H1 (cell line): Measurements from ENCODE around the gene ZNF385D. TPM values are rescaled to one million over a fixed set of nuclear protein-coding genes. Genes with fewer than 3 reads are reported as not detected.

ENCODE experiments used
- CTCF ChIA-PET: fragments of 300-600 bp; sonication (Branson Sonifier 250); formaldehyde crosslinking; loops from one replicate; lab custom pipeline; 2021; ENCODE audit not compliant: partially characterized antibody; lab: Charles Lee
- POLR2A ChIA-PET: fragments of 300-600 bp; sonication (Branson Sonifier 250); formaldehyde crosslinking; loops from one replicate; lab custom pipeline; 2021; ENCODE audit warnings: inconsistent platforms; ENCODE audit not compliant: partially characterized antibody; lab: Charles Lee
- DNase-seq, 2 experiments: peaks; one replicate each; pipeline versions ENCODE4 v3.0.0 to v3.0.0-alpha.2; 2010 to 2022; ENCODE audit warnings: low spot score in 2 of 2, low read depth in 1 of 2, mixed read lengths in 1 of 2
- FAIRE-seq: peaks from 2 replicates; lab custom pipeline; 2011; peaks lifted over from hg19 to GRCh38; lab: Jason Lieb, UNC
- H2AFZ ChIP-seq: 2 replicates; pipeline ENCODE4 v1.8.1; 2012; ENCODE audit warnings: low read length, inconsistent platforms
- H2AK5ac ChIP-seq: 2 replicates; pipeline ENCODE4 v1.6.1; 2013; ENCODE audit warnings: low read depth, low read length
- H2BK120ac ChIP-seq: replicated peaks from 2 replicates; pipeline ENCODE3; 2013; ENCODE audit warnings: low read depth, low read length, inconsistent platforms
- H2BK12ac ChIP-seq: 2 replicates; pipeline ENCODE4 v1.6.1; 2013; ENCODE audit warnings: low read depth, low read length
- H2BK15ac ChIP-seq: 2 replicates; pipeline ENCODE4 v1.6.1; 2013; ENCODE audit warnings: low read length
- H2BK20ac ChIP-seq: 2 replicates; pipeline ENCODE4 v1.6.1; 2013; ENCODE audit warnings: low read length
- H2BK5ac ChIP-seq: 2 replicates; pipeline ENCODE4 v1.6.1; 2013; ENCODE audit warnings: low read depth, low read length
- H3K14ac ChIP-seq: 2 replicates; pipeline ENCODE4 v1.6.1; 2013; ENCODE audit warnings: inconsistent platforms; ENCODE audit not compliant: insufficient read length
- H3K18ac ChIP-seq: 2 replicates; pipeline ENCODE4 v1.6.1; 2013; ENCODE audit warnings: low read length; ENCODE audit errors: extremely low read depth
- H3K23ac ChIP-seq: 2 replicates; pipeline ENCODE4 v1.6.1; 2013; ENCODE audit warnings: inconsistent platforms; ENCODE audit not compliant: insufficient read length
- H3K23me2 ChIP-seq: 2 replicates; pipeline ENCODE4 v1.6.1; 2013; ENCODE audit warnings: low read depth, low read length
- H3K27ac ChIP-seq: 2 replicates; pipeline ENCODE4 v1.6.1; 2011; ENCODE audit warnings: low read depth, low read length, inconsistent platforms
- H3K27me3 ChIP-seq, 4 experiments: replicated peaks in 1 of 4; 1 replicate in 1 of 4; 2 replicates in 3 of 4; pipeline versions ENCODE4 v1.6.1 to v1.8.1; 2011 to 2013; ENCODE audit warnings: low read length in 3 of 4, mild to moderate bottlenecking in 3 of 4, inconsistent platforms in 2 of 4, mixed read lengths in 2 of 4, moderate library complexity in 1 of 4; ENCODE audit not compliant: control insufficient read depth in 3 of 4, insufficient read depth in 3 of 4; ENCODE audit errors: extremely low read depth in 1 of 4
- H3K36me3 ChIP-seq, 4 experiments: 2 replicates each; pipeline versions ENCODE4 v1.6.1 to v1.8.1; 2011 to 2013; ENCODE audit warnings: mild to moderate bottlenecking in 4 of 4, low read length in 3 of 4, moderate library complexity in 2 of 4, control low read depth in 1 of 4, inconsistent platforms in 1 of 4; ENCODE audit not compliant: insufficient read depth in 4 of 4, control insufficient read depth in 2 of 4
- H3K4ac ChIP-seq: replicated peaks from 2 replicates; pipeline ENCODE3; 2013; ENCODE audit warnings: low read length, low read depth, mixed read lengths, inconsistent platforms; ENCODE audit not compliant: insufficient read length
- H3K4me1 ChIP-seq, 4 experiments: replicated peaks in 1 of 4; 1 replicate in 1 of 4; 2 replicates in 3 of 4; pipeline versions ENCODE4 v1.6.1 to v1.8.1; 2011 to 2013; ENCODE audit warnings: low read length in 3 of 4, inconsistent platforms in 2 of 4, mixed read lengths in 1 of 4; ENCODE audit not compliant: insufficient read depth in 4 of 4, control insufficient read depth in 3 of 4
- H3K4me2 ChIP-seq, 2 experiments: 2 replicates each; pipeline versions ENCODE4 v1.6.1 to v1.8.1; 2011 to 2013; ENCODE audit warnings: low read depth in 2 of 2, low read length in 2 of 2, control low read depth in 1 of 2, inconsistent platforms in 1 of 2, mild to moderate bottlenecking in 1 of 2; ENCODE audit not compliant: insufficient read depth in 1 of 2
- H3K4me3 ChIP-seq, 4 experiments: fragments of 200-600, 300-600 bp in 1 of 4; sonication (generic), shearing (Covaris generic), sonication (Bioruptor Twin) in 1 of 4; 2 replicates each; pipeline versions ENCODE4 v1.5.1 to v1.8.1; 2011 to 2016; ENCODE audit warnings: low read length in 4 of 4, low read depth in 3 of 4, control low read depth in 2 of 4, inconsistent platforms in 2 of 4, mild to moderate bottlenecking in 2 of 4, mixed read lengths in 1 of 4, moderate library complexity in 1 of 4; ENCODE audit not compliant: insufficient read depth in 2 of 4; ENCODE audit errors: extremely low read depth in 1 of 4
- H3K56ac ChIP-seq: replicated peaks from 2 replicates; pipeline ENCODE3; 2013; ENCODE audit warnings: low read depth, mild to moderate bottlenecking, mixed read lengths, low read length, inconsistent platforms; ENCODE audit not compliant: insufficient read length
- H3K79me1 ChIP-seq: 2 replicates; pipeline ENCODE4 v1.6.1; 2013; ENCODE audit warnings: low read depth, low read length, control low read depth
- H3K79me2 ChIP-seq, 2 experiments: 2 replicates each; pipeline versions ENCODE4 v1.6.1 to v1.8.1; 2012 to 2013; ENCODE audit warnings: low read length in 2 of 2, mild to moderate bottlenecking in 2 of 2, inconsistent platforms in 1 of 2; ENCODE audit not compliant: insufficient read depth in 2 of 2, control insufficient read depth in 1 of 2
- H3K9ac ChIP-seq, 4 experiments: replicated peaks in 1 of 4; 1 replicate in 1 of 4; 2 replicates in 3 of 4; pipeline versions ENCODE4 v1.6.1 to v1.8.1; 2011 to 2013; ENCODE audit warnings: low read depth in 3 of 4, low read length in 3 of 4, control low read depth in 2 of 4, mild to moderate bottlenecking in 2 of 4, moderate library complexity in 2 of 4, inconsistent platforms in 1 of 4; ENCODE audit errors: extremely low read depth in 1 of 4
- H3K9me3 ChIP-seq, 2 experiments: 2 replicates each; pipeline versions ENCODE4 v1.6.1 to v1.8.1; 2012 to 2013; ENCODE audit warnings: mild to moderate bottlenecking in 2 of 2, moderate library complexity in 2 of 2, control low read depth in 1 of 2, inconsistent platforms in 1 of 2, low read depth in 1 of 2, low read length in 1 of 2, mixed read lengths in 1 of 2; ENCODE audit not compliant: insufficient read depth in 2 of 2
- H4K20me1 ChIP-seq, 2 experiments: replicated peaks in 1 of 2; 2 replicates each; pipeline versions ENCODE3 to v1.8.1; 2011 to 2013; ENCODE audit warnings: inconsistent platforms in 2 of 2, low read length in 2 of 2, mild to moderate bottlenecking in 1 of 2; ENCODE audit not compliant: insufficient read depth in 2 of 2, control insufficient read depth in 1 of 2
- H4K5ac ChIP-seq: 2 replicates; pipeline ENCODE4 v1.6.1; 2013; ENCODE audit warnings: low read length, low read depth, mixed read lengths, inconsistent platforms; ENCODE audit not compliant: insufficient read length
- H4K8ac ChIP-seq: 2 replicates; pipeline ENCODE4 v1.8.0; 2013; ENCODE audit warnings: mild to moderate bottlenecking, moderate library complexity, low read length, inconsistent platforms; ENCODE audit not compliant: insufficient read depth; ENCODE audit errors: extremely low read depth
- H4K91ac ChIP-seq: replicated peaks from 2 replicates; pipeline ENCODE3; 2013; ENCODE audit warnings: low read length, mixed read lengths, inconsistent platforms; ENCODE audit not compliant: insufficient read length
- BRCA1 ChIP-seq: IDR thresholded peaks from 2 replicates; pipeline ENCODE4 v1.6.1; 2012; ENCODE audit warnings: low read depth, low read length, improper control_type of control experiment
- GABPA ChIP-seq: IDR thresholded peaks from 2 replicates; pipeline ENCODE4 v1.6.1; 2011; ENCODE audit warnings: mild to moderate bottlenecking, low read length, moderate library complexity, borderline replicate concordance; ENCODE audit not compliant: insufficient read depth
- KDM1A ChIP-seq: fragments of 200-600, 300-600 bp; sonication (generic); IDR thresholded peaks from 2 replicates; pipeline ENCODE4 v1.7.1; 2016; ENCODE audit warnings: mild to moderate bottlenecking, low read length, borderline replicate concordance
- MAFK ChIP-seq: IDR thresholded peaks from 2 replicates; pipeline ENCODE4 v1.6.1; 2012; ENCODE audit warnings: low read depth, mild to moderate bottlenecking, improper control_type of control experiment, low read length
- RNF2 ChIP-seq: fragments of 200-900, 300-1000 bp; sonication (generic); IDR thresholded peaks from 2 replicates; pipeline ENCODE4 v1.7.1; 2016; ENCODE audit warnings: borderline replicate concordance, low read depth, mild to moderate bottlenecking, antibody characterized with exemption, low read length; ENCODE audit not compliant: poor library complexity, severe bottlenecking; ENCODE audit errors: missing control alignments
- SIN3A ChIP-seq, 2 experiments: IDR thresholded peaks in 1 of 2; conservative IDR thresholded peaks in 1 of 2; 2 replicates each; pipeline ENCODE4 v1.6.1; 2011 to 2012; ENCODE audit warnings: low read length in 2 of 2, improper control_type of control experiment in 1 of 2, low read depth in 1 of 2, mild to moderate bottlenecking in 1 of 2
- SRF ChIP-seq: IDR thresholded peaks from 2 replicates; pipeline ENCODE4 v1.6.1; 2011; ENCODE audit warnings: mild to moderate bottlenecking, low read depth, low read length, moderate library complexity
- SUZ12 ChIP-seq: fragments of 200-600 bp; sonication (generic); IDR thresholded peaks from 2 replicates; pipeline ENCODE4 v1.6.1; 2012; ENCODE audit warnings: mild to moderate bottlenecking, inconsistent platforms, low read length, moderate library complexity, mixed read lengths
- WGBS, 2 experiments: shearing (Covaris generic) in 1 of 2; methylation state at CpG; one replicate each; pipeline versions ENCODE4 v1.1.6 to v1.1.7; 2013 to 2015; ENCODE audit warnings: low lambda C conversion rate in 2 of 2, mixed read lengths in 2 of 2, inconsistent platforms in 1 of 2, low coverage in 1 of 2, missing lambda C conversion rate in 1 of 2; ENCODE audit not compliant: insufficient replicate concordance in 2 of 2, insufficient coverage in 1 of 2, insufficient read length in 1 of 2; ENCODE audit errors: extremely low coverage in 1 of 2, missing lambda C conversion rate in 1 of 2; 5-methylcytosine and 5-hydroxymethylcytosine counted together
- polyA plus RNA-seq, 7 experiments: library from polyadenylated mRNA; depleted of rRNA in 3 of 7; stranded (reverse) in 5 of 7; unstranded in 2 of 7; fragments of >200 nt in 5 of 7; fragments of 200-250 nt in 2 of 7; gene quantifications; 1 replicate in 5 of 7; 2 replicates in 1 of 7; 4 replicates in 1 of 7; pipeline versions ENCODE4 v1.2.1 to v1.2.3, GENCODE V29; 2011 to 2013; ENCODE audit warnings: missing spikeins in 2 of 7, mixed read lengths in 2 of 7
- total RNA-seq: library from RNA; stranded (reverse); fragmentation: NEBNext Ultra II Directional; extraction: Animal tissue kit (Norgen Biotek cat#: 25700); gene quantifications from 2 replicates; pipeline ENCODE4 v1.2.1, GENCODE V29; 2021
- TF ChIP-seq, protein P1 (sequence below): IDR thresholded peaks from 2 replicates; pipeline ENCODE4 v1.6.1; 2012; ENCODE audit warnings: inconsistent platforms
- TF ChIP-seq, protein P2 (sequence below): IDR thresholded peaks from 2 replicates; pipeline ENCODE4 v1.6.1; 2012; ENCODE audit warnings: inconsistent platforms

The ZNF385D gene
- total and polyA plus RNA-seq, 2 of the 8 experiments (the other 6 are each of a cell fraction or from before 2014, with no cell fraction given): 5.9 to 10.8 TPM

DNA sequence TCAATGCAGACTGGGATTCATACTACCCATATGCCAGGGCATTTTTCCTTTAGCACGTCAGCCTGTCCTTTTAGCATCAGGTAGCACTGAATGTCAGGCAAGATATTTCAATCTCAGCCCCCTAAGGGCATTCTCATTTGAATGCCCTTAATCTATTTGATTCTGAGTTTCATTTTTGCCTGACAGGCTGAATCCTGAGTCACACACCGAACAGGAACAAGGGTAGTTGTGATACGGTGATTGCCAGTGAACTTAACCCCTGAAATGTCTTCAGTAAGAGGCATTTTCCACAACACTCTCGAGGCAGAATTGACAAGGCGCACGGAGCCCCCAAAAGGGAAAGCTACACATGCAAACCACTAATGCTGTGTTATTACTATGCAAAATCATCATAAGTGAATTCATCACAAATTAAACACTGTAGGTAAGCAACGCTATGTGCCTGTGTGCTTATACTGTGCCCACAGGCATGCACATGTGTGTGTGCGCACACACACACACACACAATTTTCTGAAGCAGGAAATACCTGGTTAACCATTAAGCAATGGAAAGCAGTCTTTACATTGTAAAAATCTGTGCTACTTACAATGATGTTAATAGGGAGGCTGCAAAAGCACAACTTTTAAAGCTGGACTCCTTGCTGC lies 130.4 kb downstream of the ZNF385D start:
- Histone ChIP-seq H4K8ac (no peak overlapping the region), H3K23ac (no peak overlapping the region), H3K9me3 (no peaks in the 10 kb centered on the region), H3K27me3 (no peaks in the 10 kb centered on the region), H3K36me3 (no peaks in the 10 kb centered on the region), H3K4ac (no peak overlapping the region), H4K20me1 (no peaks in the 10 kb centered on the region), H2AFZ (no peak overlapping the region), H2BK20ac (no peak overlapping the region), H2BK15ac (no peak overlapping the region), H2BK120ac (no peak overlapping the region), H4K5ac (no peak overlapping the region), H3K79me1 (no peaks in the 10 kb centered on the region), H2BK12ac (peak overlapping the region; percentile 10; the same call in 1 of the 2 replicates), H2BK5ac (no peak overlapping the region), H3K27ac (no peak overlapping the region), H3K79me2 (no peaks in the 10 kb centered on the region), H3K4me3 (no peak overlapping the region), H3K14ac (no peak overlapping the region), H3K18ac (no peak overlapping the region), H3K23me2 (no peaks in the 10 kb centered on the region), H3K4me1 (peaks cover 0 to 5% (median 1%) of the 10 kb centered on the region in 4 experiments; a peak in 2 of 7 replicates), H3K56ac (no peak overlapping the region), H3K9ac (no peak overlapping the region), H2AK5ac (no peak overlapping the region), H4K91ac (no peak overlapping the region), H3K4me2 (no peak overlapping the region)
- no peak for DNase-seq
- CTCF ChIA-PET: interaction anchor here (1.4 to 1.6 kb wide), 2 partner anchors 60 to 134 kb away, joined by 3 to 4 read pairs; no protein-coding TSS in a partner anchor
- WGBS, 2 experiments: 88% methylated on average over 8 of the region's 8 CpGs; no CpG with 5 or more reads in 1 of the 2 experiments
- no peak for FAIRE-seq
- POLR2A ChIA-PET: interaction anchor here (1.1 kb wide), 1 partner anchor 12 kb away, joined by 3 read pairs; no protein-coding TSS in a partner anchor
- TF ChIP-seq GABPA (no peak), SRF (no peak), SIN3A (conservative IDR thresholded peaks at IDR 0.05 in 1 of 2, IDR thresholded peaks at IDR 0.05 in 1 of 2; ENCODE audit: low read depth in 1 of 2, low read length in 2 of 2) (no peak), BRCA1 (no peak), SUZ12 (no peak), KDM1A (no peak), MAFK (no peak), RNF2 (no peak)
- TF ChIP-seq, protein P1, sequence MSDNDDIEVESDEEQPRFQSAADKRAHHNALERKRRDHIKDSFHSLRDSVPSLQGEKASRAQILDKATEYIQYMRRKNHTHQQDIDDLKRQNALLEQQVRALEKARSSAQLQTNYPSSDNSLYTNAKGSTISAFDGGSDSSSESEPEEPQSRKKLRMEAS: no peak
- TF ChIP-seq, protein P2, sequence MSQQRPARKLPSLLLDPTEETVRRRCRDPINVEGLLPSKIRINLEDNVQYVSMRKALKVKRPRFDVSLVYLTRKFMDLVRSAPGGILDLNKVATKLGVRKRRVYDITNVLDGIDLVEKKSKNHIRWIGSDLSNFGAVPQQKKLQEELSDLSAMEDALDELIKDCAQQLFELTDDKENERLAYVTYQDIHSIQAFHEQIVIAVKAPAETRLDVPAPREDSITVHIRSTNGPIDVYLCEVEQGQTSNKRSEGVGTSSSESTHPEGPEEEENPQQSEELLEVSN: no peak
